ENCODE measurements around the gene RBM33. TPM values are rescaled to one million over a fixed set of nuclear protein-coding genes. Genes with fewer than 3 reads are reported as not detected.

Gene RBM33
- total and polyA plus RNA-seq, 10 of the 15 experiments (the other 5 are each of a cell fraction or from before 2014, with no cell fraction given) = 4.7 to 67.2 (median 24.3) TPM

- intact Hi-C loops (cut with micrococcal nuclease; ENCODE audit: unreplicated experiment) = loop anchor here (10.0 kb wide), 1 partner anchor 836 kb away; no protein-coding TSS in a partner anchor
- ChIA-PET RAD21 (ENCODE audit: unreplicated experiment) (no interaction called here), CTCF (interaction anchor here (1.1 to 1.7 kb wide), 3 partner anchors 11 to 880 kb away, joined by 3 to 11 read pairs (median 4); no protein-coding TSS in a partner anchor), POLR2A (no interaction called here), SMC1A (ENCODE audit: uncharacterized antibody, unreplicated experiment) (interaction anchor here (2.1 kb wide), 1 partner anchor 162 kb away, joined by 10 read pairs; no protein-coding TSS in a partner anchor)
- DNase-seq (ENCODE audit: low read depth, low spot score) (no peak), FAIRE-seq (no peak), ATAC-seq (no peak)
- Histone ChIP-seq H3K9ac (ENCODE audit: control insufficient read depth, insufficient read depth, low read length) (no peak overlapping the region), H3K36me3 (ENCODE audit: control insufficient read depth in 2 of 2, insufficient read depth in 2 of 2, low read length in 1 of 2) (peaks cover 30 to 38% of the 10 kb centered on the region in 2 experiments), H4K20me1 (ENCODE audit: control insufficient read depth, insufficient read depth) (no peaks in the 10 kb centered on the region), H3K4me3 (no peak overlapping the region), H2AFZ (ENCODE audit: control insufficient read depth, low read depth, low read length) (no peak overlapping the region), H3K27ac (ENCODE audit: control insufficient read depth, insufficient read depth) (no peak overlapping the region), H3K4me2 (ENCODE audit: control insufficient read depth, insufficient read depth) (no peak overlapping the region), H3K27me3 (replicated peaks in 1 of 2; ENCODE audit: control insufficient read depth in 2 of 2, insufficient read depth in 2 of 2, low read length in 1 of 2) (no peaks in the 10 kb centered on the region), H3K79me2 (ENCODE audit: control insufficient read depth, insufficient read depth, low read length) (peaks cover 66% of the 10 kb centered on the region), H3K9me3 (replicated peaks; ENCODE audit: control insufficient read depth, insufficient read depth, low read length) (peaks cover 15% of the 10 kb centered on the region; the same call in 2 of the 3 replicates), H3K4me1 (ENCODE audit: control insufficient read depth, insufficient read depth, low read length) (peaks cover 33% of the 10 kb centered on the region)
- WGBS (ENCODE audit: insufficient coverage, insufficient replicate concordance, low lambda C conversion rate, missing lambda C conversion rate) = 91% methylated on average over 5 of the region's 5 CpGs
- in situ Hi-C loops (cut with MboI) = loop anchor here (25.0 kb wide), 1 partner anchor 374 kb away; no protein-coding TSS in a partner anchor
- BruUV-seq (replicated peaks) = no TSS peak
- TF ChIP-seq MXI1 (IDR thresholded peaks at IDR 0.05; ENCODE audit: low read depth, low read length) (no peak), SIX5 (IDR thresholded peaks at IDR 0.05; ENCODE audit: low read depth, low read length, severe bottlenecking) (no peak), RELB (IDR thresholded peaks at IDR 0.05; ENCODE audit: low read depth) (no peak), ZNF24 (IDR thresholded peaks at IDR 0.05) (no peak), SREBF2 (IDR thresholded peaks at IDR 0.05; ENCODE audit: low read length) (no peak), LARP7 (IDR thresholded peaks at IDR 0.05) (no peak), ASH2L (IDR thresholded peaks at IDR 0.05; ENCODE audit: borderline replicate concordance, low read depth) (no peak), PBX3 (IDR thresholded peaks at IDR 0.05; ENCODE audit: insufficient replicate concordance, low read depth, low read length) (no peak), DPF2 (IDR thresholded peaks at IDR 0.05) (no peak), IRF4 (IDR thresholded peaks at IDR 0.05; ENCODE audit: low read depth, low read length) (no peak), TAF1 (IDR thresholded peaks at IDR 0.05; ENCODE audit: borderline replicate concordance, low read depth, low read length) (no peak), CBX3 (IDR thresholded peaks at IDR 0.05; ENCODE audit: borderline replicate concordance, low read depth) (no peak), BACH1 (IDR thresholded peaks at IDR 0.05; ENCODE audit: borderline replicate concordance) (no peak), CHD2 (IDR thresholded peaks at IDR 0.05; ENCODE audit: borderline replicate concordance, low read depth, low read length) (no peak), WRNIP1 (IDR thresholded peaks at IDR 0.05; ENCODE audit: borderline replicate concordance, low read depth, low read length) (no peak)
- TF ChIP-seq, protein P1, sequence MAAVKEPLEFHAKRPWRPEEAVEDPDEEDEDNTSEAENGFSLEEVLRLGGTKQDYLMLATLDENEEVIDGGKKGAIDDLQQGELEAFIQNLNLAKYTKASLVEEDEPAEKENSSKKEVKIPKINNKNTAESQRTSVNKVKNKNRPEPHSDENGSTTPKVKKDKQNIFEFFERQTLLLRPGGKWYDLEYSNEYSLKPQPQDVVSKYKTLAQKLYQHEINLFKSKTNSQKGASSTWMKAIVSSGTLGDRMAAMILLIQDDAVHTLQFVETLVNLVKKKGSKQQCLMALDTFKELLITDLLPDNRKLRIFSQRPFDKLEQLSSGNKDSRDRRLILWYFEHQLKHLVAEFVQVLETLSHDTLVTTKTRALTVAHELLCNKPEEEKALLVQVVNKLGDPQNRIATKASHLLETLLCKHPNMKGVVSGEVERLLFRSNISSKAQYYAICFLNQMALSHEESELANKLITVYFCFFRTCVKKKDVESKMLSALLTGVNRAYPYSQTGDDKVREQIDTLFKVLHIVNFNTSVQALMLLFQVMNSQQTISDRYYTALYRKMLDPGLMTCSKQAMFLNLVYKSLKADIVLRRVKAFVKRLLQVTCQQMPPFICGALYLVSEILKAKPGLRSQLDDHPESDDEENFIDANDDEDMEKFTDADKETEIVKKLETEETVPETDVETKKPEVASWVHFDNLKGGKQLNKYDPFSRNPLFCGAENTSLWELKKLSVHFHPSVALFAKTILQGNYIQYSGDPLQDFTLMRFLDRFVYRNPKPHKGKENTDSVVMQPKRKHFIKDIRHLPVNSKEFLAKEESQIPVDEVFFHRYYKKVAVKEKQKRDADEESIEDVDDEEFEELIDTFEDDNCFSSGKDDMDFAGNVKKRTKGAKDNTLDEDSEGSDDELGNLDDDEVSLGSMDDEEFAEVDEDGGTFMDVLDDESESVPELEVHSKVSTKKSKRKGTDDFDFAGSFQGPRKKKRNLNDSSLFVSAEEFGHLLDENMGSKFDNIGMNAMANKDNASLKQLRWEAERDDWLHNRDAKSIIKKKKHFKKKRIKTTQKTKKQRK (IDR thresholded peaks at IDR 0.05; ENCODE audit: low read depth, low read length) = no peak
Measured at GRCh38 chr7:155761162-155761561, 116.7 kb downstream of the RBM33 start.
